Measurements from ENCODE around the gene PHF11.
"Not testable (repeated sequence)": the region's sequence is repeated elsewhere in the genome, so short reads cannot be mapped to it uniquely, and the experiment has no call there.

- TF ChIP-seq CTCF (IDR thresholded peaks at IDR 0.05); POLR2AphosphoS5 (IDR thresholded peaks at IDR 0.05; ENCODE audit: low read depth, low read length); MAX (IDR thresholded peaks at IDR 0.05; ENCODE audit: low read depth); SIN3A (IDR thresholded peaks at IDR 0.05; ENCODE audit: borderline replicate concordance, low read depth, low read length): not testable (repeated sequence)
These were observed 69.7 kb downstream of the PHF11 start for GRCh38 chr13:49565461-49565860.
